HPDE6-E6E7 (cell line): Measurements from ENCODE around the gene PLSCR1.
"Not testable (repeated sequence)": the region's sequence is repeated elsewhere in the genome, so short reads cannot be mapped to it uniquely, and the experiment has no call there.

Experiments
- DNase-seq: peaks from one replicate; pipeline ENCODE4 v3.0.0; 2011; ENCODE audit warnings: missing footprints; ENCODE audit errors: extremely low spot score

PLSCR1 gene

DNA sequence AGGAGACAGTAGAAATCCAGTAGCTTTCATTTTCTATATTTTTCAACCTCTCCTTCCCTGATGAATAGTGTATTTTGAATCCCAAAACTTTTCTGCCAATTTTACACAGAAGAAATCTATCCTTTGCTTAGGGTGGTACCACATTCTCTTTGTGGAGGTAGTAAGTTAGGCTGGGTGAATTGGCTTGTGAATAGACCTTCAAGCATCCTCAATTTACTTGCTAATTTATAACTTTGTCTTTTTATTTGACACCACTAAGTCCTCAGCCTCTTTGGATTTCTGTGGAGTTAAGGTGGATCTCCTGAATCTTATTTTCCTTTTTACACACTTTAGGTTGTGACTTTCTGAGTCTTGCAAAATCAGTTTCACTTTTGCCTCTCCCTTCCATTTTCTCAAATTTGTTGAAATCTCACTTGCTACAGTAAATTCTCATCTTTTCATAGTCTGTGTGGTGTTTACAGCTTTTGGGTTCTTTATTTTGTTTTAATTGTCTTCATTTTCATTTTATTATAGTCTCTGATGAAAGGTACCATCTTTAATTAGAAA lies 5.7 kb upstream of the PLSCR1 start:
- no peak for DNase-seq

DNA sequence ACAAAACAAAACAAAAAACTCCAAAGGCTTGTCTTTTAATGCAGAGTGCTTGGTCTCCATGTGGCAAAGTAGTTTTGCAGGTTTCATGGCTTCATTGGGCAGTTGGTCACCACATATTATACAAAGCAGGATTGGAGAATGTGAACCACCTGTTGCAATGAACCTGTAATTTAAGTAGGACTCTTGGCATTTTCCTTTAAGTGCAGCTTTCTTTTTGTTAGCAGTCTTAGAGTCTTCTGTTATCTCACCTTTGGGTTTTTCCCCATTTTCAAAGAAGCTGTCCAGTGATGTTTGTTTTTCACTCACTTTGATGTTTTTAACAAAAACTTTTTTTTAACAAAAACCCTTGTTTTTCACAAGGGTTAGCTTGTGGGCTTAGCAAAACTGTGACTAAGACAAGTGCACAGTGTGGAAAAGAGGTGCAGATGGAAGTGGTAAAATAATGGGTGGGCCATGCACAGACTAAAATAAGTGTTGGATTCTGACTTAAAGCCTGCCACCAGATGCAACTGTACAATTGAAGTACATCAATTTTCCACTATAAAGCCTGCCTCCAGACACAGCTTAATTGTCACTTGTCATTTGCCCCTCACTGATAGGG lies 2.9 kb upstream of the PLSCR1 start:
- DNase-seq, result no peak

DNA sequence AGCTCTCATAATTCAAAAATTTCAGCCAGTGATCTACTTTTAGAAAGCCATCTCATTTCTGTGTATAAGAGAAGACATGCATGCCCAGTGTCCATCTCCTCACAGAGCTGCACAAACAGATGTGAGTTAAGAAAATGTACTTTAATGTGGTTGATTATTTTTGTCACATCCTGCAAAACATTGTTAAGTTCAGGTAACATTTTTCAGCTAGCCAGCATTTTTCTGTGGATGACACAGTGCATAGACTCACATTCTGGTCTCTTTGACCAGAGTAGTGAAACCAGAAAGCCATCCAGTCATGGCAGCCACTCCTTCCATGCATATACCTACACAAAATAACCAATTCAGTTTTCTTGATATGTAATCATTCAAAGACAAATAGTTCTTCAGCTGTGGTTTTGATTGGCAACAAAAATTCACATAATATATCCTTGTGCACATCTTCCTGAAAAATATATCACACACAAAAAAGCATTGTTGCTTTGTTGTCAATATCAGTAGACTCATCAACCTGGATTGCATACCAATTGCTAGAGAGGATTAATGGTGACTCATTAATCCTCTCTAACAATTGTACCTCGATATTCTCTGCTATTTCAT lies 2.1 kb upstream of the PLSCR1 start:
- no peak for DNase-seq

DNA sequence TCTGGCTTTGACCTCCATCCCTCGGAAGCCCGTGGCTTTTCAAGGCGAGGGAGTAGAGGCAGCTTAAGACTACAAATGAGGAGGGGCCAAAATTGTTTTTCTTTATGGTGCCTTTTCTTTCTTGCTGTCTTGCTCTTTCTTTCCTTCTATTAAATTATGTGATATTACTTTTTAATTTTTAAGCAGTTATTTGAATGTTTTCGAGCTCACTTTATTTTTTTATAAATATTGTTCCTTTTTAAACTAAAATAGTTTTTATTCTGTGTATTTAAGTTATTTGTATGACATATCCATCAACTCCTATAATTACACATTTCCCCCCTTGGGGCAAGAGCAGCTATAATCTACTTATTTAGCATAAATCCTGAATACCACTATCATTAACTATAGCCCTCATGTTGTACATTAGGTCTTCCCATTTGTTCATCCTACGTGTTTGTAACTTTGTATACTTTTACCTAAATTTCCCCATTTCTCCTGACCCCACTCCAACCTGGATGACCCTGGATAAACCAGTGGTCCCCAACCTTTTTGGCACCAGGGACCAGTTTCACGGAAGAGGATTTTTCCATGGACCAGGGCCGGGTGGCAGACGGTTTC lies 622 bp upstream of the PLSCR1 start:
- DNase-seq, result no peak

DNA sequence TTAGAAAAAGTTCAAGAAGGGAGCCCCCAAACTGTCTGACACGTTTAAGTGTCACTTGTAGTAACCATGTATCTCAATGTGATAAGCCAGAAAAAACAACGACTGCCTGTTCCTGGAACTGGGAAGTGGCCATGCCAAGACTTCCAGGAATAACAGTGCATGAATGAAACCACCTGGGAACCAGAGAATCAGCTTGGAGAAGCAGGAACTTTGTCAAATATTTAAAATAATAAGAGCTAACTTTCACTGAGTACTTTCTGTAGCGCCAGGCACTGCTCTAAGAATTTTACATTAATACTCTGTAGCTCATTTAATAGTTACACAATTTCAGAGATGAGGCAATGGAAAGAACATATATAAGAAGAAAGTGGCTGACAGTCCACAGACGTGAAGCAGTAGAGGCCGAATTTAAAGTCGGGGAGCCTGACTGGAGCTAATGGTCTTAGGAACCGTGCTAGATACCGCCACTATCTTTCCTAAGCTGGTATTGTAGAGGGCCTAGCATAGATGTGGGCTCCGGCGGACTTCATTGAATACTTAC lies 876 bp downstream of the PLSCR1 start:
- no peak for DNase-seq

DNA sequence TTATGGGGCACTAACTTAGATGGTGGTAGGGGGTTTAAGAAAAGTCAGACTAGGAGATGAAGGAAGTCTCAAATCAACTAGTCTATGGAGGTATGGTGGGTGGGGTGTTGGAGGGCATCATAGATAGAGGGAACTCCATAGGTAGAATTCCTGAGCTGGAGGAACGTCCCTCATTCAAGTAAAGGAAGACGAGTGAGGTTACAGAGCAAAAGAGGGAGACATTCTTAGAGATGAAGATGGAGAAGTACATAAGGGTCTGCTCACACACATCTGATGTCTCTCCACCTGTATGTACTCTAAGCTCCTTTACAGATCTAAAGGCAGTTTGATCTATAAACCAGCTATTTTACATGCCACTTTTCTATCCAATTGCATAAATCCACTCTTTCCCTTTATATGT lies 1.4 kb downstream of the PLSCR1 start:
- DNase-seq, result no peak

DNA sequence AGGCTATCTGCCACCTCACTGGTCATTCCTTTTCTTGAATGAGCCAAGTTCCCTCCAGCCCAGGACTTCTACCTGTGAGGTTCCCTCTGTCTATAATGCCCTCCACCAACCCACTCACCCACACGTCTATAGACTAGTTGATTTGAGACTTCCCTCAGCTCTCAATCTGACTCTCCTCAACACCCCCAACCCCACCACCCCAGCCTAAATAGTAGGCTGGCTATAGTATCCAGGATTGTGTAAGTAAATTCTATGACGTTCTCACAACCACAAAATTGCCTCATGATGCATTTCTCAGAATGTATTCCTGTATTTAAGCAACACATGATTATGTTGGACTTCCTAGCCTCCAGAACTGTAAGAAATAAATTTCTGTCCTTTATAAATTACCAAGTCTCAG lies 2.2 kb downstream of the PLSCR1 start:
- no peak for DNase-seq

DNA sequence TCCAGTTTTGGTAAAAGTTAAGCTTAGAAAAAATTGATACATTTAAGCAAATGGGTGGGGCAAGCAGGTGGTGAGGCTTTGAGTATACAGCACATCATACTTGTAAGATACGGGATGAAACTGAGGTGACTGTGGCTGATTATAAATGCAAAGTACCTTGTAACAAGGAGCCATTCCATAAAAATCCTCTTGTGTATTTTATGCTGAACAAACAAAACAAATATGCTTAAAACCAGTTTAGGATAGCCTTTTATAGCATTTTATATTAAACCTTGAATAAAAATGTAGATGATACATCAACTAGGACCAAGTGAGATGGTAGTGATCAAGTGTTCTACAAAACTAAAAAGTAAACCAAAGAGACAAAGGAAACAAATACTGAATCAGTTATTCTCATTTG lies 3.4 kb downstream of the PLSCR1 start:
- no peak for DNase-seq

DNA sequence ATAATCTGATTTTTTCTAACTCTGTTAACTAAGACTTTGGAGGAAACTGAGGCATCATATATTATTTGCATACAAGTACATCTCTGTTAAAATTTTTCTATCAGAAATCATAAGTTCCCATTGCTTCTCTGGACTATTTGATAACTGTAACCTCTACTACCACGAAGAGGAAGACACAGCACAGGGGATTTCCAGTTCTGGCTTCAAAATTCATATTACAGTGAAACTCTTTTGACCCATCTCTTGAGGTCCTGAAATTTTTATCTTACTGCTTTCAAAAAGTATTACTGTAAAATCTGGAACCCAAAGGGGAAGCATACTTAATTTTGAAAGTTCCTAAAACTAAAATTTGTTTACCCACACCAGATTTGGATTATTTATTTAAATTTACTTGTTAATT lies 4.2 kb downstream of the PLSCR1 start:
- no peak for DNase-seq

DNA sequence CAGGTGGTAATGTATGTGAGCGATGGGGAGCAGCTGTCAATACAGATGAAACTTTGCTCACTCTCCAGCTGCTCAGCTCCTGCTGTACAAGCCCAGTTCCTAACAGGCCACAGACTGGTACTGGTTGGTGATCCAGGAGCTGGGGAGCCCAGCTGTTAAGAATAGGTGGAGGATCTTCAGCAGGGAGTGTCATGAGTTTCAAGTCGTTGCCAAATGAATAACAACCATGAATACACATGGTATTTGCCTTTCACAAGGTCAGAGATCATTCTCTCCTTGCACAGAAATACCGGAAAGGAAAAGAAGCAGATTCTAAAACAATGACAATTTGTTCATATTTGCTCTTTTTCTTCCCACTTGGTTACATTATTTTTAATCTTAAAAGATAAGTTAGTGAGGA lies 5.1 kb downstream of the PLSCR1 start:
- DNase-seq, result no peak

DNA sequence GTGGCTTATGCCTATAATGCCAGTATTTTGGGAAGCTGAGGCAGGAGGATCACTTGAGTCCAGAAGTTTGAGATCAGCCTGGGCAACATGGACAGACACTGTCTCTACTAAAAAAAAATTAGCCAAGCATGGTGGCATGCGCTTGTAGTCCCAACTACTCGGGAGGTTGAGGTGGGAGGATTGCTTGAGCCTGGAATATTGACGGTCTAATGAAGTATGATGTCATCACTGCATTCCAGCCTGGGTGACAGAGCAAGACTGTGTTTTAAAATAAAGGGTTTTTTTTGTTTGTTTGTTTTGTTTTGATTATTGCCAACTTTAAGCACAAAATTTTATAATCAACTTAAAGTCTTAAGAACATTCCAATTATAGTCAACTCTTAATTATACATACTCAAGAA lies 6.8 kb downstream of the PLSCR1 start:
- no peak for DNase-seq

DNA sequence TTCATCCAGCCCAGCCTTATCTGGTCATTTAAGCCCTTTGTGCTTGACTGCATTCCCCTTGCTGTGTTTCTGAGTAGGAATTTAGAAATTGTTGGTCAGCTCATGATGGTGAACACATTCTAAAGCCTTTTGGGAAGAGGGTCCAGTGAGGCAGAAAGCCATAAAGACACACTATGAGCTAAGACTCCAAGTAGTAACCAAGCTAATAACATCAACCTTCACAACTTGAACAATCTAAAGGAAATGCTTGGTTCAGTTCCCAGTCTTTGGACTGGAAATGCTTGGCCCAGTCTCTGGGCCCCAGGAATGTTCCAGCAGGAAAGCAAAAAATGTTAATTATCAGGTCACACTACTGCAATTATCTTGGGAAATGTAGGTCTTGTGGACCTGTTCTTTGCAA lies 7.7 kb downstream of the PLSCR1 start:
- DNase-seq, result no peak

DNA sequence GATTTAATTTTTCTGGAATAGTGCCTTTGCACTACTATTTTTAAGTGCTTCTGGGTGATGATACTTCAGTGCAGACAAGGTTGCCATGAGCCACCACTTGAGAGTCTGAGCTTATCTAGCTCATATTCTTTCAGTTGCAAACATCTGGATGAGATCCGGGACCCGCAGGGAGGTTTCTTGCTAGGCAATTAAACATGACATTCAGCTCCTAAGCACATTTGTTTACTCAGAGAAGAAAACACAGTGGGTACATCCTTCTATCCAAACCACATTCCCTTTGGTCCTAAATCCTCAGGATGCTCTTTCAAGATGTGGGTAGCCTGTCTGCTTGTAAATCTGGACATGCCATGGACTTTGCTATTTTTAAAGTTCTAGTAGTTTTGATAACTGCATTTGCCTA lies 12.0 kb downstream of the PLSCR1 start:
- no peak for DNase-seq

DNA sequence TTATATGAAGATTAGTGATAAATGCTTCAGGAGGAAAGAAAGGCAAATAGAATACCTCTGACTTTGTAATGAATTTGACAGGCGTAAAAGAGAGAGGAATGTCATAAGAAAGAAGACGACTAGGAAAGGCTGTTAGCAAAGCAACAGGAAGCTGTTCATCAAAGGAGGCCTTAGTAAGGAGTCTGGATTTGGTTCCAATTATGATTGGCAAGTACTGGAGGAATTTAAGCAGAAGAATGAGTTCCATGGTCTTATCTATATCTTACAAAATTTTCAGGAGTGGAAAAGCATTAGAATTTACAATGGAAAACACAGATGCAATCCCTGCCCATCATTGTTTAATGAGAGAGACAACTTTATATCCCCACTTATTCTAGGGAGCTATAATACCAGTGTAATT lies 13.8 kb downstream of the PLSCR1 start:
- DNase-seq, result no peak

DNA sequence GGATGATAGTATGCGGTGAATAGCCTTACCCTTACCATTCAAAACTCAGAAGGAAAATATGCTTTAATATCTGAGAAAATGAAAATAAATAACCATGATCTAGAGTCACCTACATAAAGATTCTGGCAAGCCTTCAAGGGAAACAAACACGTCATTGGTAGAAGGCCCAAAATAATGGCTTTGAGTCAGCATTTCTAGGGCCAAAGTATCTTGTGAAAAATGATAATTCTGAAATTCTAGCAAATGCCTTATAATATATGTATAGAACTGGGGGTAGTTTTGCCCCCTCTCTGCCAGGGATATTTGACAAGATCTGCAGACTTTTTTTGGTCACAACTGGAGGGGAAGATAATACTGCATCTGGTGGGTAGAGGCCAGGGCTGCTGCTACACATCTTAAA lies 15.4 kb downstream of the PLSCR1 start:
- DNase-seq, result no peak

DNA sequence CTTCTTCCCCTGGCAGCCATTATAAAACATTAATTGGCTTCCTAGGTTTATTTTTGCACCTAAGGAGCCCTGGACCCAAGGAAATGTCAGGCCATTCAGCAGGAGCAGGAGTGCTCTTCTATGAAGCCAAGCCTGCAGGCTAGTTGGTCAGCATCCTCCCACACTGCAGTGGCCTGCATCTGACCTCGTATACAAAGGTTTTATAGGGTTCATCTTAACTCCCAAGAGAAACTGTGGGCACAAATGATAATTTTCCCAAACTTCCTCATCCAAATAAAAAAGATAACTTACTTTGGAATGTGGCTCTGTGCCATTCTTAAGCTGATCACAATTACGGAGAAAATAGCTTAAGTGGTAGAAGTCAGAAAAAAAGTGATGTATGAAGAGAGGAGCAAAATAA lies 19.4 kb downstream of the PLSCR1 start:
- DNase-seq, result no peak

DNA sequence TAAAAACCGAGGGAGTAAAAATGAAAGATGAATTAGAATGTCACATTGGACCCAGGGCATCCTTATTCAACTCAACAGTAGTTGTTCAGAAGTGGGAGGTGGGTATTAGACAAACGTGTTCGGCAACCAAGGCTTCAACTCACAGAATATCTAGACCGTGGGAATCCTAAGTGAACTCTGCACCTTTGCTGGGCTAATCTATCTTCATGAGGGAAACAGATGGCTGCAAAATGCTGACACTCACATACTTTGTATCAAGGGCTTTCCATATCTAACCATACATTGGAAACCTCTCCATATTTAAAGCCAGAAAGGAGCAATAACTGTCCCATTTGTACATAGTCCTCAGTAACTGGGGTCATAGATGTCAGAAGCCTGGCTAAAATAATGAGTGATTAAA lies 20.9 kb downstream of the PLSCR1 start:
- no peak for DNase-seq

DNA sequence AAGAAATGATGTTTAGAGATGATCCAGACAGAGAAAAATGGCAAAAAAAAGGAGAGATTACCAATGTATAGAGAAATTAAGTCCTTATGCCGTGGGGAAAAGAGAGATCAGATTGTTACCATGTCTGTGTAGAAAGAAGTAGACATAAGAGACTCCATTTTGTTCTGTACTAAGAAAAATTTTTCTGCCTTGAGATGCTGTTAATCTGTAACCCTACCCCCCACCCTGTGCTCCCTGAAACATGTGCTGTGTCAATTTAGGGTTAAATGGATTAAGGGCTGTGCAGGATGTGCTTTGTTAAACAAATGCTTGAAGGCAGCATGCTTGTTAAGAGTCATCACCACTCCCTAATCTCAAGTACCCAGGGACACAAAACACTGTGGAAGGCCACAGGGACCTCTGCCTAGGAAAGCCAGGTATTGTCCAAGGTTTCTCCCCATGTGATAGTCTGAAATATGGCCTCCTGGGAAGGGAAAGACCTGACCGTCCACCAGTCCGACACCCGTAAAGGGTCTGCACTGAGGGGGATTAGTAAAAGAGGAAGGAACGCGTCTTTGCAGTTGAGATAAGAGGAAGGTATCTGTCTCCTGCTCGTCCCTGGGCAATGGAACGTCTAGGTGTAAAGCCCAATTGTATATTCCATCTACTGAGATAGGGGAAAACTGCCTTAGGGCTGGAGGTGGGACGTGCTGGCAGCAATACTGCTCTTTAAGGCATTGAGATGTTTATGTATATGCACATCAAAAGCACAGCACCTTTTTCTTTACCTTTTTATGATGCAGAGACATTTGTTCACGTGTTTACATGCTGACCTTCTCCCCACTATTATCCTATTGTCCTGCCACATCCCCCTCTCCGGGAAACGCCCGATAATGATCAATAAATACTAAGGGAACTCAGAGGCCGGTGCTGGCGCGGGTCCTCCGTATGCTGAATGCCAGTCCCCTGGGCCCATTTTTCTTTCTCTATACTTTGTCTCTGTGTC lies 21.9 kb downstream of the PLSCR1 start:
- not testable (repeated sequence) for DNase-seq

DNA sequence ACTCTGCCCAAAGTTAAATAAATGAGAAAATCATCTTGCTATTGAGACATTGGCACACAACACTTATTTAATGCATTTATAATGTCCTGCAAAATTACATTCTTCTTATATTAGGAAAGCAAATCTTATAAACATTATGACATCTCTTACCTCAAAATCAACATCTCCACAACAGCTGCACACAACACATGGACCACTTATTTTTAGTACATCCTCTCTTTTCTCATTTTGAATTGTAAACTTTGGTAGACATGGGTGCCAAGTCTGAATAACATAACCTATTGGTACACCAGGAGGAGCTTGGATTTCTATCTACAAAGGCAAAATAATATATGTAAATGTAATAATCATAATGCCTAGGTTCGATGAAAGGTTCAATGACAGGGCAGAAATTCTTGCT lies 23.0 kb downstream of the PLSCR1 start:
- no peak for DNase-seq

DNA sequence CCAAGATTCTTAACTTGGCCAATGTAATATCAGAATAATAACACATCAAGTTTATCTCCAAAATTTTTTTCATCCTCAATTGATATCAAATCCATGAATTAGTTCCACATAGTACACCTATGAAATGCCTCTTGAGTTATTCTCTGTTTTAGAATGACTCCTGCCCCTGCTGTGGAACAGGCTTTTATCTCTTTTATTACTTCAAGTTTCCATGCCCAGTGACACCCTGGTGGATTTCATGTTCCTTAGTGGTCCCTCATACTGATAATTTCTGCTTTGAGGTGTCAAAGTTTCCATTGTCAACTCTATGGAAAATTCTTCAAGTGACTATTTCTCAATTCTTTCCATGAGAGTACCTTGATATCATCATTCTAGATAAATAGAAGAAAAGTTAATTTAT lies 24.6 kb downstream of the PLSCR1 start:
- DNase-seq, result no peak

DNA sequence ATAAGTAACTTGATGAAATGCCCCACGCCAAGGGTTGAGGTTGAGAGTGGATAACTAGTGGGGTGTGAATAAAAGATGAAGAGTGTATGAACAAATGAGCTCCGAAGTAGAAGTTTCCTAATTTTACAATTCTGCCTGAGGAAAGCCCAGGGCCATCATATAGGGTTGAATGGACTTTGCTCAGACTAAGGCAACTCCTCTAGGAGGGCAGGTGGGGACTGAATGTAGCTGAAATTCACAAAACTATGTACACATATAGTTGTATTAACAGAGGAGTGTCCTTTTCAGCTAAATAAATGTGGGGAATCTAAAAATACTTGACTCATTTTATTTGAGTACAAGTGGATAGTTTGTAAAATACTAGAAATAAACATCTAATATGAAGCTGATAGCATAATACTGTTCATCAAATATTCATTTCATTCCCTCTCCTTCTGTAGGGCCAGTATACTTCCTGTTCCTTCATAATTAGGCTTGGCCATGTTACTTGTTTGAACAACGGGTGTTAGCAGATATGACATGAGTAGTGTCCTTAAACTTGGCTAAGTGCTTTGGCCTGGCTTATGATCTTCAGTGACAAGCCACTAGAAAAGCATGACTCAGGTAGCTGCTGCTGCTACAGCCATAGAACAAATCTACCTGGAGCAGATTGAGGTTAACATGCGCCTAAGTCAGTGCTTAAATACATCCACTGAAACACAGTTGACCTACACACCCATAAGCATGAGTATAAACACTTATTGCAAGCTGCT lies 26.5 kb downstream of the PLSCR1 start:
- no peak for DNase-seq
